Left kidney (tissue), 2 donors: Measurements from ENCODE around the gene VGLL4. TPM values are rescaled to one million over a fixed set of nuclear protein-coding genes. Genes with fewer than 3 reads are reported as not detected.

ENCODE experiments used
- DNase-seq: peaks from one replicate; pipeline ENCODE4 v3.0.0-alpha.2; 2013
- polyA plus RNA-seq: library from polyadenylated mRNA; unstranded; fragments of 120-200 nt; gene quantifications from one replicate; pipeline ENCODE4 v1.2.1, GENCODE V29; 2013; ENCODE audit not compliant: insufficient read length

The VGLL4 gene
- polyA plus RNA-seq, 1 donor: 98.4 TPM

- DNase-seq: no peak
These were observed 136.0 kb downstream of the VGLL4 start for GRCh38 chr3:11507719-11508118.

Other genes starting within 250 kb of the VGLL4 start
- 28.4 TPM for gene TAMM41, start 203.0 kb upstream of the VGLL4 start, polyA plus RNA-seq